C4-2B (cell line): ENCODE data around the gene TACO1.

Experiments used
- CTCF ChIP-seq: fragments of 450-650 bp; conservative IDR thresholded peaks from 2 replicates; pipeline ENCODE4 v1.5.1; 2017; ENCODE audit warnings: mild to moderate bottlenecking
- ZFX ChIP-seq: fragments of 450-650 bp; IDR thresholded peaks from 2 replicates; pipeline ENCODE4 v1.6.1; 2017

- TF ChIP-seq CTCF (no peak), ZFX (peak; percentile 90)
Measured at GRCh38 chr17:63600569-63601438, at the start of gene TACO1.
